Measurements from ENCODE around the gene SLC25A34. TPM values are rescaled to one million over a fixed set of nuclear protein-coding genes. Genes with fewer than 3 reads are reported as not detected.
A peak's percentile ranks its signal among the peaks of the same experiment; 100 is the strongest.

SLC25A34 gene
- 10 to 100 TPM in 1 of 6 experiments, 1 to 10 TPM in 4, under 1 TPM in 1; 0.69 to 11.6 (median 3.2) TPM for total RNA-seq
- long read RNA-seq, partial matches to known transcripts, result 0 of 1 reads
- long read RNA-seq, other reads (novel, unspliced or antisense), result 1 of 1 reads

GRCh38 chr1:15736038-15736891 lies at the start of gene SLC25A34:
TSS of gene SLC25A34 (plus strand) at chr1:15736258. CDS start at chr1:15736486, 228 bp downstream.
- peak; percentile 77 for TF ChIP-seq POLR2A (IDR thresholded peaks at IDR 0.05)
- TF ChIP-seq, protein P1, sequence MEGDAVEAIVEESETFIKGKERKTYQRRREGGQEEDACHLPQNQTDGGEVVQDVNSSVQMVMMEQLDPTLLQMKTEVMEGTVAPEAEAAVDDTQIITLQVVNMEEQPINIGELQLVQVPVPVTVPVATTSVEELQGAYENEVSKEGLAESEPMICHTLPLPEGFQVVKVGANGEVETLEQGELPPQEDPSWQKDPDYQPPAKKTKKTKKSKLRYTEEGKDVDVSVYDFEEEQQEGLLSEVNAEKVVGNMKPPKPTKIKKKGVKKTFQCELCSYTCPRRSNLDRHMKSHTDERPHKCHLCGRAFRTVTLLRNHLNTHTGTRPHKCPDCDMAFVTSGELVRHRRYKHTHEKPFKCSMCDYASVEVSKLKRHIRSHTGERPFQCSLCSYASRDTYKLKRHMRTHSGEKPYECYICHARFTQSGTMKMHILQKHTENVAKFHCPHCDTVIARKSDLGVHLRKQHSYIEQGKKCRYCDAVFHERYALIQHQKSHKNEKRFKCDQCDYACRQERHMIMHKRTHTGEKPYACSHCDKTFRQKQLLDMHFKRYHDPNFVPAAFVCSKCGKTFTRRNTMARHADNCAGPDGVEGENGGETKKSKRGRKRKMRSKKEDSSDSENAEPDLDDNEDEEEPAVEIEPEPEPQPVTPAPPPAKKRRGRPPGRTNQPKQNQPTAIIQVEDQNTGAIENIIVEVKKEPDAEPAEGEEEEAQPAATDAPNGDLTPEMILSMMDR (IDR thresholded peaks at IDR 0.05), result no peak
- WGBS (ENCODE audit: insufficient coverage, low coverage, low lambda C conversion rate, missing lambda C conversion rate), result 0% methylated on average over 1 of the region's 35 CpGs
- intact Hi-C loops (cut with DNase I), result loop anchor here (10.0 kb wide), 1 partner anchor 141 kb away; no protein-coding TSS in a partner anchor
- ATAC-seq, result peak; percentile 87 to 93 (median 90)
- peaks cover 0 to 25% (median 3%) of the 10 kb centered on the region in 4 donors for H3K36me3 ChIP-seq
- no peaks in the 10 kb centered on the region for H3K27me3 ChIP-seq
- peak within 1 kb of the TSS; percentile 20 to 58 (median 54) for H3K4me3 ChIP-seq
- DNase-seq, result peak; percentile 91 to 98 (median 96)
- H3K9me3 ChIP-seq, result no peaks in the 10 kb centered on the region
- H3K4me1 ChIP-seq, result peaks cover 0 to 31% (median 14%) of the 10 kb centered on the region in 4 donors
- peak within 1 kb of the TSS in 2 of 3 donors; percentile 44 to 85 for H3K27ac ChIP-seq

DNA sequence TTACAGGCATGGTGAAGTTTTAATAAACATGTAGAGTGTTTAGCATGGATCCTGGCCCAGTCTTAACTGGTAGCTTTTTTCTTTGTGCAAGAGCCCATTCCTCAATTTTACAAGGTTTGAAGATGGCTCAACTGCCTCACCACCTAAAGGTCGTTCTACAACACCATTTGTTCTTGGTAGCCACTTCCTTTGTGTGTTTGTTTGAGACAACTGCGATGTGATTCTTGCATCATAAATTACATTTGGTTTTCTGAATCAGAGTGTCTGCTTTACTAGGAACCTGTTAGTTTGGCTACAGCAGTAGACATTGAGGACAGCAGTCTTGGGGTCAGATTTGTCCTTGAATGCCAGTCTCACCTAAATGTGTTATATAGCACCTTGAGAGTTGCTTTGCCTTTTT lies 48.6 kb upstream of the SLC25A34 start:
- Histone ChIP-seq H3K4me1 (peaks cover 0 to 11% (median 6%) of the 10 kb centered on the region in 4 donors), H3K27me3 (no peaks in the 10 kb centered on the region), H3K27ac (no peak overlapping the region), H3K9me3 (no peaks in the 10 kb centered on the region), H3K4me3 (no peak overlapping the region), H3K36me3 (no peaks in the 10 kb centered on the region)
- 90% methylated on average over 2 of the region's 2 CpGs for WGBS (ENCODE audit: insufficient coverage, low coverage, low lambda C conversion rate, missing lambda C conversion rate)
- TF ChIP-seq, protein P1 (IDR thresholded peaks at IDR 0.05), result no peak
- TF ChIP-seq POLR2A (IDR thresholded peaks at IDR 0.05), result no peak
- intact Hi-C loops (cut with DNase I), result no loop called here
- ATAC-seq (no peak), DNase-seq (no peak)

DNA sequence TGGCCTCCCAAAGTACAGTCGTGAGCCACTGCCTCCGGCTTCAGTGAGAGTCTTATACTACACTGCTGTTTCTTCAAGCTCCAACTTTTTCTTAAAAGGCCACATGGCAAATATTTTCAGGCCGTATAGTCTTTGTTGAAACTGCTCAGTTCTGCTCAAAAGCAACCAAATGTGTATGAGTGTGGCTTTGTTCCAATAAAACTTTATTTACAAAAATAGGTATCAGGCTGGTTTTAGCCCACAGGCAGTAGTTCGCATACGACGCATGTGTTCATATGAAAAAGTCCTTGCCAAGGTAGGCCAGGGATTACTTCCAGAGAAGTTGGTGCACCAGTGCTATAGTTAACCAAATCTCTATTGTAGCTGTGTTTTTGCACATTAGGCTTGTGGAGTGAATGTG lies 45.7 kb upstream of the SLC25A34 start:
- Histone ChIP-seq H3K27ac (no peak overlapping the region), H3K9me3 (no peaks in the 10 kb centered on the region), H3K36me3 (no peaks in the 10 kb centered on the region), H3K4me3 (no peak overlapping the region), H3K4me1 (peaks cover 0 to 10% (median 4%) of the 10 kb centered on the region in 4 donors), H3K27me3 (no peaks in the 10 kb centered on the region)
- DNase-seq (no peak), ATAC-seq (no peak)
- intact Hi-C loops (cut with DNase I), result no loop called here
- WGBS (ENCODE audit: insufficient coverage, low coverage, low lambda C conversion rate, missing lambda C conversion rate), result 98% methylated on average over 6 of the region's 6 CpGs
- TF ChIP-seq, protein P1 (IDR thresholded peaks at IDR 0.05), result no peak
- no peak for TF ChIP-seq POLR2A (IDR thresholded peaks at IDR 0.05)

- no peak for TF ChIP-seq POLR2A (IDR thresholded peaks at IDR 0.05)
- TF ChIP-seq, protein P1 (IDR thresholded peaks at IDR 0.05), result no peak
- no peak for DNase-seq
- 77% methylated on average over 10 of the region's 11 CpGs for WGBS (ENCODE audit: insufficient coverage, low coverage, low lambda C conversion rate, missing lambda C conversion rate)
- H3K4me1 ChIP-seq, result peaks cover 0 to 4% (median 2%) of the 10 kb centered on the region in 4 donors
- H3K27ac ChIP-seq, result no peak overlapping the region
- no peaks in the 10 kb centered on the region for H3K36me3 ChIP-seq
- intact Hi-C loops (cut with DNase I), result no loop called here
- no peak overlapping the region for H3K4me3 ChIP-seq
- no peaks in the 10 kb centered on the region for H3K27me3 ChIP-seq
- no peak for ATAC-seq
- no peaks in the 10 kb centered on the region for H3K9me3 ChIP-seq
Observed at GRCh38 chr1:15691434-15692032, 44.5 kb upstream of the SLC25A34 start.
